ENCODE results near the gene USP27X. TPM values are rescaled to one million over a fixed set of nuclear protein-coding genes. Genes with fewer than 3 reads are reported as not detected.

USP27X gene
- total and polyA plus RNA-seq, 8 donors: 0.72 to 5.7 (median 1.5) TPM

DNA sequence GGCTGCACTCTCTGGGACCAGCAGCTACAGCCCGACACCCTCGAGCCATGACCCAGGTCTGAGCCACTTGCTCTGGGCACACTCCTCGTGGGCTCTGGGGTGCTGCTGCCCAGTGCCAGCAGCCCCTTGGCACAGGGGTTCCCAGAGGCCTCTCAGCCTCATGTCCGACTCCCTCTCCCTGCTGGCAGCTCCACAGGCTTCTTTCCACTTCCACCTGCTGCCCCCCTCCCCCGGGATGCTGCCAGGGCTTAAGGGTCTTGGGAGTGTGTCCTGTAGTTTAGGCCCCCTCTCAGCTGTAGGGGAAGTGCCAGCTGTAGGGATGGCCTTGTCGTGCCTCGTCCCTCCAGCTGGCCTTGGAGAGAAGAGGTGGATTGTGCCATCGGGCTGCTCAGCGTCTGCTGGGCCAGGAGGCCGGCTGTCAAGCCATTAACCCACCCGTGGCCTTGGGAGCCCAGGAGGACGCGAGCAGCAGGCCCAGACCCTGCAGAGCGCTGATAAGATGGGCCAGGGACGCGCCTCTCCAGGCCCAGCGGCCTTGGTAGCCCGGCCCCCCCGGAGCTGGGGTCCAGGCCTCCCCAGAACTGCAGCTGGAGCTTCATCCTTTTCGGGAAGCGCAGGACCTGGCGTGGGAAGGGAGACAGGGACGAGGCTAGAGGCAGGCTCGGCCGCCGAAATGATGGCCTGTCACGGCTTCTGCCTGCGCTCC is 1.0 kb upstream of the USP27X start:
- H3K27ac ChIP-seq: peak overlapping the region; percentile 44 to 79 (median 60)
- H3K9me3 ChIP-seq: no peaks in the 10 kb centered on the region
- peak; percentile 4 to 17 (median 9) for ATAC-seq
- TF ChIP-seq, protein P1, sequence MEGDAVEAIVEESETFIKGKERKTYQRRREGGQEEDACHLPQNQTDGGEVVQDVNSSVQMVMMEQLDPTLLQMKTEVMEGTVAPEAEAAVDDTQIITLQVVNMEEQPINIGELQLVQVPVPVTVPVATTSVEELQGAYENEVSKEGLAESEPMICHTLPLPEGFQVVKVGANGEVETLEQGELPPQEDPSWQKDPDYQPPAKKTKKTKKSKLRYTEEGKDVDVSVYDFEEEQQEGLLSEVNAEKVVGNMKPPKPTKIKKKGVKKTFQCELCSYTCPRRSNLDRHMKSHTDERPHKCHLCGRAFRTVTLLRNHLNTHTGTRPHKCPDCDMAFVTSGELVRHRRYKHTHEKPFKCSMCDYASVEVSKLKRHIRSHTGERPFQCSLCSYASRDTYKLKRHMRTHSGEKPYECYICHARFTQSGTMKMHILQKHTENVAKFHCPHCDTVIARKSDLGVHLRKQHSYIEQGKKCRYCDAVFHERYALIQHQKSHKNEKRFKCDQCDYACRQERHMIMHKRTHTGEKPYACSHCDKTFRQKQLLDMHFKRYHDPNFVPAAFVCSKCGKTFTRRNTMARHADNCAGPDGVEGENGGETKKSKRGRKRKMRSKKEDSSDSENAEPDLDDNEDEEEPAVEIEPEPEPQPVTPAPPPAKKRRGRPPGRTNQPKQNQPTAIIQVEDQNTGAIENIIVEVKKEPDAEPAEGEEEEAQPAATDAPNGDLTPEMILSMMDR (IDR thresholded peaks at IDR 0.05): no peak
- intact Hi-C loops (cut with DNase I): no loop called here
- no peaks in the 10 kb centered on the region for H3K36me3 ChIP-seq
- H3K27me3 ChIP-seq: peaks cover 0 to 3% (median 0%) of the 10 kb centered on the region in 4 donors
- peak in 4 of 6 donors; percentile 20 to 68 (median 48) for DNase-seq
- 13 to 40% methylated on average over 27 to 28 of the region's 28 CpGs for WGBS, 2 donors
- no peak for FAIRE-seq
- peak overlapping the region; percentile 31 to 52 (median 42) for H3K4me3 ChIP-seq
- H3K4me1 ChIP-seq: no peaks in the 10 kb centered on the region

DNA sequence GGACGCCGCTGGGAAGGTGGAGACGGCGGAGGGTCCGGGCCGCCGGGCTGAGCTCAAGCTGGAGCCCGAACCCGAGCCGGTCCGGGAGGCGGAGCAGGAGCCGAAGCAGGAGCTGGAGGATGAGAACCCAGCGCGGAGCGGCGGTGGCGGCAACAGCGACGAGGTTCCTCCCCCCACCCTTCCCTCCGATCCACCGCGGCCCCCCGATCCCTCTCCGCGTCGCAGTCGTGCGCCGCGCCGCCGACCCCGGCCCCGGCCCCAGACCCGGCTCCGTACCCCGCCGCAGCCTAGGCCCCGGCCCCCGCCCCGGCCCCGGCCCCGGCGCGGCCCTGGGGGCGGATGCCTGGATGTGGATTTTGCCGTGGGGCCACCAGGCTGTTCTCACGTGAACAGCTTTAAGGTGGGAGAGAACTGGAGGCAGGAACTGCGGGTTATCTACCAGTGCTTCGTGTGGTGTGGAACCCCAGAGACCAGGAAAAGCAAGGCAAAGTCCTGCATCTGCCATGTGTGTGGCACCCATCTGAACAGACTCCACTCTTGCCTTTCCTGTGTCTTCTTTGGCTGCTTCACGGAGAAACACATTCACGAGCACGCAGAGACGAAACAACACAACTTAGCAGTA is 483 bp downstream of the USP27X start:
- peak overlapping the region; percentile 44 to 79 (median 60) for H3K27ac ChIP-seq
- FAIRE-seq: no peak
- TF ChIP-seq, protein P1 (IDR thresholded peaks at IDR 0.05): no peak
- 2 to 30% methylated on average over 20 to 54 of the region's 55 CpGs for WGBS, 2 donors
- H3K27me3 ChIP-seq: peaks cover 0 to 3% (median 0%) of the 10 kb centered on the region in 4 donors
- no peaks in the 10 kb centered on the region for H3K36me3 ChIP-seq
- ATAC-seq: peak in 2 of 4 donors; percentile 11
- intact Hi-C loops (cut with DNase I): no loop called here
- peak overlapping the region; percentile 31 to 52 (median 42) for H3K4me3 ChIP-seq
- DNase-seq: no peak
- H3K4me1 ChIP-seq: no peaks in the 10 kb centered on the region
- H3K9me3 ChIP-seq: no peaks in the 10 kb centered on the region

DNA sequence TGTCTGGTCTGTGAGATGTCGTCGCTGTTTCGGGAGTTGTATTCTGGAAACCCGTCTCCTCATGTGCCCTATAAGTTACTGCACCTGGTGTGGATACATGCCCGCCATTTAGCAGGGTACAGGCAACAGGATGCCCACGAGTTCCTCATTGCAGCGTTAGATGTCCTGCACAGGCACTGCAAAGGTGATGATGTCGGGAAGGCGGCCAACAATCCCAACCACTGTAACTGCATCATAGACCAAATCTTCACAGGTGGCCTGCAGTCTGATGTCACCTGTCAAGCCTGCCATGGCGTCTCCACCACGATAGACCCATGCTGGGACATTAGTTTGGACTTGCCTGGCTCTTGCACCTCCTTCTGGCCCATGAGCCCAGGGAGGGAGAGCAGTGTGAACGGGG is 1.4 kb downstream of the USP27X start:
- no peak overlapping the region for H3K4me3 ChIP-seq
- ATAC-seq: no peak
- 78 to 90% methylated on average over 12 of the region's 12 CpGs for WGBS, 2 donors
- peaks cover 0 to 3% (median 0%) of the 10 kb centered on the region in 4 donors for H3K27me3 ChIP-seq
- FAIRE-seq: no peak
- no peaks in the 10 kb centered on the region for H3K36me3 ChIP-seq
- H3K4me1 ChIP-seq: no peaks in the 10 kb centered on the region
- H3K27ac ChIP-seq: no peak overlapping the region
- TF ChIP-seq, protein P1 (IDR thresholded peaks at IDR 0.05): no peak
- H3K9me3 ChIP-seq: no peaks in the 10 kb centered on the region
- intact Hi-C loops (cut with DNase I): no loop called here
- no peak for DNase-seq

DNA sequence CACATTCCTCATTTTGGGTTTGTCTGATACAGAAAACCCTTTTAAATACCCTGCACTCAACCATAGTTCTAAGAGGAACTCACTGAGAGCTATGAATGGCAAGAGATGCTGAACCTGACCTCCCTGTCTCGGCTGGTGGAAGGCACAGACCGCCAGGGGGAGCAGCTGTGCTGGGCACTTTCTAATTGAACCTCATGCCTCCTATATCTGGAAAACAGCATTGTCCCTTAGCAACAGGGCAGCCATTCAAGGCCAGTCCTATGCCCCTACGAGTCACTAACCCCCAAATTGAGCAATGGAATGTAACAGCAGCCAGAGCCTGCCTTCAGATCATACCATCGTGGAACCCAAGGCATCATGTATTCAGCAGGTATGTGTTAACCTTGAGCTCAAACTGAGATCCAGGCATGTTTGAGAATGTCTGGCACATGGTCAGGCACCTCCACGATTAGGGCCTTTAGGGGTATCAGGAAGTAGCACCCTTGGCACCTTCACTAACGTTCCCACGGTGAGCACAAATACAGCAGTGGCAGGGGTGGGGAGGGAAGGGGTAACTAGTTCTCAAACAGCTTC is 5.1 kb downstream of the USP27X start:
- peak; percentile 30 to 84 (median 63) for DNase-seq
- H3K27ac ChIP-seq: no peak overlapping the region
- no peaks in the 10 kb centered on the region for H3K27me3 ChIP-seq
- WGBS, 2 donors: 17 to 26% methylated on average over 7 of the region's 7 CpGs
- ATAC-seq: peak; percentile 57 to 67 (median 66)
- peak; percentile 41 for FAIRE-seq
- H3K9me3 ChIP-seq: no peaks in the 10 kb centered on the region
- no peak overlapping the region for H3K4me3 ChIP-seq
- intact Hi-C loops (cut with DNase I): no loop called here
- TF ChIP-seq, protein P1 (IDR thresholded peaks at IDR 0.05): peak; percentile 37 to 75 (median 66)
- no peaks in the 10 kb centered on the region for H3K36me3 ChIP-seq
- H3K4me1 ChIP-seq: no peaks in the 10 kb centered on the region

Data from pancreas (tissue), 10 donors.